Mesenchymal stem cell (in vitro differentiated cells and primary cell): Measurements from ENCODE around the gene RPTOR.

ENCODE experiments used
- DNase-seq: peaks from one replicate; pipeline ENCODE4 v3.0.0-alpha.2; 2013
- H2AFZ ChIP-seq: one replicate; pipeline ENCODE4 v1.6.1; 2013; ENCODE audit warnings: low read depth, mild to moderate bottlenecking, control low read depth, inconsistent platforms, low read length, moderate library complexity
- H2AK5ac ChIP-seq: 2 replicates; pipeline ENCODE4 v1.6.1; 2013; ENCODE audit warnings: low read length, moderate library complexity, mild to moderate bottlenecking, inconsistent platforms; ENCODE audit not compliant: severe bottlenecking
- H2BK120ac ChIP-seq: one replicate; pipeline ENCODE4 v1.6.1; 2013; ENCODE audit warnings: low read depth, mild to moderate bottlenecking, inconsistent platforms, low read length, moderate library complexity
- H2BK12ac ChIP-seq, 2 experiments: one replicate each; pipeline ENCODE4 v1.6.1; 2013; ENCODE audit warnings: inconsistent platforms in 2 of 2, low read length in 2 of 2, mild to moderate bottlenecking in 2 of 2, moderate library complexity in 2 of 2, control low read depth in 1 of 2
- H2BK15ac ChIP-seq: one replicate; pipeline ENCODE4 v1.6.1; 2013; ENCODE audit warnings: mild to moderate bottlenecking, low read depth, inconsistent platforms; ENCODE audit not compliant: poor library complexity, severe bottlenecking
- H2BK5ac ChIP-seq: 2 replicates; pipeline ENCODE4 v1.6.1; 2013; ENCODE audit warnings: low read depth, mild to moderate bottlenecking, low read length, control low read depth, inconsistent platforms; ENCODE audit not compliant: poor library complexity, severe bottlenecking
- H3K14ac ChIP-seq, 2 experiments: one replicate each; pipeline ENCODE4 v1.6.1; 2013; ENCODE audit warnings: inconsistent platforms in 2 of 2, low read length in 2 of 2, control low read depth in 1 of 2, mild to moderate bottlenecking in 1 of 2, moderate library complexity in 1 of 2
- H3K18ac ChIP-seq, 2 experiments: one replicate each; pipeline ENCODE4 v1.6.1; 2013; ENCODE audit warnings: inconsistent platforms in 2 of 2, low read length in 2 of 2, control low read depth in 1 of 2, low read depth in 1 of 2, mild to moderate bottlenecking in 1 of 2
- H3K23ac ChIP-seq, 2 experiments: one replicate each; pipeline ENCODE4 v1.6.1; 2013; ENCODE audit warnings: inconsistent platforms in 2 of 2, low read length in 2 of 2, mild to moderate bottlenecking in 2 of 2, moderate library complexity in 2 of 2, control low read depth in 1 of 2
- H3K27ac ChIP-seq: 2 replicates; pipeline ENCODE4 v1.5.1; 2013; ENCODE audit warnings: mild to moderate bottlenecking, moderate library complexity, low read length, control low read depth, inconsistent platforms; ENCODE audit not compliant: poor library complexity, severe bottlenecking
- H3K27me3 ChIP-seq, 2 experiments: 2 replicates each; pipeline versions ENCODE4 v1.6.1 to v1.7.0; 2013; ENCODE audit warnings: low read length in 2 of 2, mild to moderate bottlenecking in 2 of 2, moderate library complexity in 2 of 2, control low read depth in 1 of 2, inconsistent platforms in 1 of 2; ENCODE audit not compliant: control insufficient read depth in 1 of 2, insufficient read depth in 1 of 2
- H3K36me3 ChIP-seq, 2 experiments: 2 replicates each; pipeline versions ENCODE4 v1.6.1 to v1.7.0; 2013; ENCODE audit warnings: low read length in 2 of 2, control low read depth in 1 of 2, inconsistent platforms in 1 of 2, low read depth in 1 of 2, mild to moderate bottlenecking in 1 of 2; ENCODE audit not compliant: insufficient read depth in 2 of 2, control insufficient read depth in 1 of 2
- H3K4ac ChIP-seq, 2 experiments: one replicate each; pipeline ENCODE4 v1.6.1; 2013; ENCODE audit warnings: inconsistent platforms in 2 of 2, low read length in 2 of 2, mild to moderate bottlenecking in 2 of 2, moderate library complexity in 2 of 2, control low read depth in 1 of 2, low read depth in 1 of 2
- H3K4me1 ChIP-seq: 2 replicates; pipeline ENCODE4 v1.6.1; 2013; ENCODE audit warnings: low read depth, low read length, control low read depth; ENCODE audit not compliant: control insufficient read depth, insufficient read depth
- H3K4me2 ChIP-seq: 2 replicates; pipeline ENCODE4 v1.6.1; 2013; ENCODE audit warnings: low read length, mild to moderate bottlenecking, inconsistent platforms; ENCODE audit not compliant: poor library complexity, severe bottlenecking
- H3K4me3 ChIP-seq, 2 experiments: 2 replicates each; pipeline versions ENCODE4 v1.5.1 to v1.7.0; 2013; ENCODE audit warnings: low read length in 2 of 2, mild to moderate bottlenecking in 2 of 2, control low read depth in 1 of 2, low read depth in 1 of 2; ENCODE audit not compliant: insufficient read depth in 1 of 2
- H3K79me1 ChIP-seq: replicated peaks from 2 replicates; pipeline ENCODE4 v1.6.1; 2013; ENCODE audit warnings: mild to moderate bottlenecking, control low read depth, low read length, inconsistent platforms; ENCODE audit not compliant: poor library complexity, severe bottlenecking
- H3K9ac ChIP-seq: 2 replicates; pipeline ENCODE4 v1.7.0; 2013; ENCODE audit warnings: mild to moderate bottlenecking, low read length, moderate library complexity
- H3K9me3 ChIP-seq: 2 replicates; pipeline ENCODE4 v1.7.0; 2013; ENCODE audit warnings: mild to moderate bottlenecking, low read length; ENCODE audit not compliant: control insufficient read depth
- H4K8ac ChIP-seq: one replicate; pipeline ENCODE4 v1.6.1; 2013; ENCODE audit warnings: inconsistent platforms, mild to moderate bottlenecking, low read length, moderate library complexity
- H4K91ac ChIP-seq: one replicate; pipeline ENCODE4 v1.6.1; 2013; ENCODE audit warnings: mild to moderate bottlenecking, low read length, inconsistent platforms
- WGBS: methylation state at CpG from one replicate; pipeline ENCODE4 v1.1.7; 2013; ENCODE audit warnings: mixed read lengths; 5-methylcytosine and 5-hydroxymethylcytosine counted together

The RPTOR gene

DNA sequence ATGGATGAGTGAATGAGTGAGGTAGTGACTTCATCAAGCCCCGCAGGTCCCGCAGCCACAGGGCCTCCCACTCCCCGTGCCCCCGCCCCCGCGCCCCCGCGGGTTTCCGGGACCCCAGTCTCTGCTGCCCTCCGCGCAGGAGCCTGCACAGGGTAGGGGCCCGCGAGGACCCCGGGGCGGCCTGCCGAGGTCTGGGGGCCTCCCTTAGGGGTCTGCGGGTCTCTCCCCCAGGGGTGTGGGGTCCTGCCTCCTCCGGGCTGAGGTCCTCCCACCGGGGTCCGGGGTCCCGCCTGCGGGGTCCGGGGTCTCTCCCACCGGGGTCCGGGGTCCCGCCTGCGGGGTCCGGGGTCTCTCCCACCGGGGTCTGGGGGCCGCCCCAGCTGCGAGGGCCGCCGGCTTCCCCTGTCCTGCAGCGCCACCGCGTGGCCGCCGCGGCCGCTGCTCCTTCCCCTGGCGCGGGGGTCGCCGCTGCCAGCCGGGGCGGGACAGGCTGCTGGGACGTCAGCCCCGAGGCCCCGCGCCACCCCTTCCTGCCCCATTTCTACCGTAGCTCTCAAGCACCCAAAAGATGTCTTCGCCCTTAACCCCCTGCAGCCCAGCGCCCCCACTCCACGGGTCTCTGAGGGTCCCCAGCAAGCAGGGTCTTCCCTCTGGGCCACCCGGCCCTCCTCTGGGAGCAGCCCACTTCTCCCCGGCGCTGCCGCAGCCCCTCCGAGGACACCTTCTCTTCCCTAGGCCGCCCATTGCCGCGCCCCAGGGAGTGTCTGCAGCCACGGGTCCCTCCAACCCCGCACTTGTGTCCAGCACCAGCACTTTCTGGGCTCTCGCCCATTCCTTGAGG lies 436.6 kb downstream of the RPTOR start:
- 18% methylated on average over 56 of the region's 65 CpGs for WGBS
- H3K18ac ChIP-seq = no peak overlapping the region
- H2BK5ac ChIP-seq = no peak overlapping the region
- no peak overlapping the region for H3K4me3 ChIP-seq
- H3K23ac ChIP-seq = no peak overlapping the region
- no peaks in the 10 kb centered on the region for H3K79me1 ChIP-seq
- H3K4ac ChIP-seq = no peak overlapping the region
- no peaks in the 10 kb centered on the region for H3K9me3 ChIP-seq
- no peaks in the 10 kb centered on the region for H3K27me3 ChIP-seq
- no peak overlapping the region for H3K27ac ChIP-seq
- no peak overlapping the region for H2AFZ ChIP-seq
- H2BK120ac ChIP-seq = no peak overlapping the region
- no peak overlapping the region for H3K9ac ChIP-seq
- no peak overlapping the region for H2BK12ac ChIP-seq
- peak overlapping the region; percentile 45 for H3K4me2 ChIP-seq
- DNase-seq = no peak
- H3K36me3 ChIP-seq = no peaks in the 10 kb centered on the region
- no peak overlapping the region for H4K8ac ChIP-seq
- H3K4me1 ChIP-seq = peaks cover 24% of the 10 kb centered on the region
- H2AK5ac ChIP-seq = no peak overlapping the region
- H2BK15ac ChIP-seq = peak overlapping the region; percentile 16
- no peak overlapping the region for H4K91ac ChIP-seq
- H3K14ac ChIP-seq = no peak overlapping the region

DNA sequence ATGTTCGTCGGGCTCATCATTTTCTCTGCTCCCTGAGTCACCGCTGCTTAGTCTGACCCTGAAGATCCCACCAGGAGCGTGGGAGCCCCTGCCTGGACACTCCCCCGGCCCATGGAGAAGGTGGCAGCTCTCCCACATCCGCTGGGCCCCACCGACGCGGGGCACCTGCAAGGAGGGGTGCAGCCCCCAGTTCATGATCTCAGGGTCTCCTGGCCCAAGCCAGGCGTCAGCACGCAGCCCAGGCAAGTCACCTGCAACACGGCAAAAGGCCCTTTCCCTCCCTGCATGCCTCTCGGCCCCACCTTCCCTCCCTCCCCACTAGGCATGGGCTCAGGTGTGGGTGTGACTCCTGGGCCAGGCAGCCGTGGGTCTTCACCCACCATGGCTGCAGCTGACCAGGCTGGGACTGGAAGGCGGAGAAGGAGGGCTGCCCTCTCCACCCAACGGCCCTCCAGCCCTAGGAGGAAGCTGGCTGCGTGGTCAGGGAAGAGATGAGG lies 437.3 kb downstream of the RPTOR start:
- Histone ChIP-seq H3K4me2 (no peak overlapping the region), H2AFZ (no peak overlapping the region), H2BK5ac (no peak overlapping the region), H3K4ac (no peak overlapping the region), H3K9ac (no peak overlapping the region), H3K18ac (no peak overlapping the region), H3K14ac (no peak overlapping the region), H2BK15ac (no peak overlapping the region), H3K79me1 (no peaks in the 10 kb centered on the region), H4K8ac (no peak overlapping the region), H2BK12ac (no peak overlapping the region), H2BK120ac (no peak overlapping the region), H3K27ac (no peak overlapping the region), H3K27me3 (no peaks in the 10 kb centered on the region), H2AK5ac (no peak overlapping the region), H3K36me3 (no peaks in the 10 kb centered on the region), H3K9me3 (no peaks in the 10 kb centered on the region), H3K4me1 (peaks cover 22% of the 10 kb centered on the region), H4K91ac (no peak overlapping the region), H3K23ac (no peak overlapping the region), H3K4me3 (no peak overlapping the region)
- WGBS = 81% methylated on average over 17 of the region's 17 CpGs
- no peak for DNase-seq

- H2AFZ ChIP-seq = no peak overlapping the region
- no peaks in the 10 kb centered on the region for H3K9me3 ChIP-seq
- H3K4me1 ChIP-seq = peaks cover 24% of the 10 kb centered on the region
- no peak overlapping the region for H2AK5ac ChIP-seq
- no peak overlapping the region for H3K14ac ChIP-seq
- H3K4me3 ChIP-seq = no peak overlapping the region
- H3K4ac ChIP-seq = no peak overlapping the region
- no peak overlapping the region for H3K18ac ChIP-seq
- no peak overlapping the region for H2BK120ac ChIP-seq
- H2BK5ac ChIP-seq = no peak overlapping the region
- no peak overlapping the region for H3K27ac ChIP-seq
- H3K27me3 ChIP-seq = no peaks in the 10 kb centered on the region
- no peak overlapping the region for H4K8ac ChIP-seq
- no peak for DNase-seq
- H4K91ac ChIP-seq = no peak overlapping the region
- no peak overlapping the region for H3K23ac ChIP-seq
- H3K36me3 ChIP-seq = no peaks in the 10 kb centered on the region
- H3K79me1 ChIP-seq = no peaks in the 10 kb centered on the region
- H2BK12ac ChIP-seq = no peak overlapping the region
- H3K4me2 ChIP-seq = no peak overlapping the region
- 92% methylated on average over 17 of the region's 17 CpGs for WGBS
- no peak overlapping the region for H3K9ac ChIP-seq
- H2BK15ac ChIP-seq = no peak overlapping the region
These were observed 437.9 kb downstream of the RPTOR start for GRCh38 chr17:80982426-80982974.

GRCh38 chr17:80983545-80983944 lies 438.9 kb downstream of the RPTOR start:
- H2AK5ac ChIP-seq = no peak overlapping the region
- H3K14ac ChIP-seq = no peak overlapping the region
- no peak overlapping the region for H4K91ac ChIP-seq
- 89% methylated on average over 15 of the region's 17 CpGs for WGBS
- no peak overlapping the region for H2BK5ac ChIP-seq
- H3K9me3 ChIP-seq = no peaks in the 10 kb centered on the region
- H3K18ac ChIP-seq = no peak overlapping the region
- H3K4me1 ChIP-seq = peaks cover 24% of the 10 kb centered on the region
- no peak overlapping the region for H3K23ac ChIP-seq
- H3K36me3 ChIP-seq = no peaks in the 10 kb centered on the region
- H2AFZ ChIP-seq = no peak overlapping the region
- H2BK120ac ChIP-seq = no peak overlapping the region
- H3K4me2 ChIP-seq = no peak overlapping the region
- no peak overlapping the region for H3K4me3 ChIP-seq
- no peak overlapping the region for H3K27ac ChIP-seq
- H4K8ac ChIP-seq = no peak overlapping the region
- H2BK12ac ChIP-seq = no peak overlapping the region
- no peaks in the 10 kb centered on the region for H3K79me1 ChIP-seq
- H2BK15ac ChIP-seq = no peak overlapping the region
- no peaks in the 10 kb centered on the region for H3K27me3 ChIP-seq
- no peak for DNase-seq
- H3K4ac ChIP-seq = no peak overlapping the region
- H3K9ac ChIP-seq = no peak overlapping the region
